ENCODE data around the gene ANKHD1.

The ANKHD1 gene

DNA sequence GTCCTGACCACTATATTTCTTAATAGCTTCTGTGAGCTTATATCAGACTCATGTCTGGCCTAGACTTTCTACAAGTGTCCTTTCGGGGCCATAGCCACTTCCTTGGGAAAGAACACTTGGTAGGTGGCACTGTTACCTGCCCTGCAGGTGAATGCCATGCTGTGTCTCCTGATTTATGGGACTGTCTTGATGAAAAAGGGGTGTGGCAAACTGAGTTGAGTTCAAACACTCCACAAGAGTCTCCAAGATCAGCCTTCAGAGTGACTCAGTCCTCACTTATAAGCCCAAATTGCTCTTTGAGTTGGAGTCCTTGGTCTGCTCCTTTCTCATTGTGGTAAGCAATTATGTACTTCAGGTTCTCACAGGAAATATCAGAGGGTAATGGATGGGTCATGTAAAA, 9.9 kb upstream of the ANKHD1 start:
- TF ChIP-seq, protein P1, sequence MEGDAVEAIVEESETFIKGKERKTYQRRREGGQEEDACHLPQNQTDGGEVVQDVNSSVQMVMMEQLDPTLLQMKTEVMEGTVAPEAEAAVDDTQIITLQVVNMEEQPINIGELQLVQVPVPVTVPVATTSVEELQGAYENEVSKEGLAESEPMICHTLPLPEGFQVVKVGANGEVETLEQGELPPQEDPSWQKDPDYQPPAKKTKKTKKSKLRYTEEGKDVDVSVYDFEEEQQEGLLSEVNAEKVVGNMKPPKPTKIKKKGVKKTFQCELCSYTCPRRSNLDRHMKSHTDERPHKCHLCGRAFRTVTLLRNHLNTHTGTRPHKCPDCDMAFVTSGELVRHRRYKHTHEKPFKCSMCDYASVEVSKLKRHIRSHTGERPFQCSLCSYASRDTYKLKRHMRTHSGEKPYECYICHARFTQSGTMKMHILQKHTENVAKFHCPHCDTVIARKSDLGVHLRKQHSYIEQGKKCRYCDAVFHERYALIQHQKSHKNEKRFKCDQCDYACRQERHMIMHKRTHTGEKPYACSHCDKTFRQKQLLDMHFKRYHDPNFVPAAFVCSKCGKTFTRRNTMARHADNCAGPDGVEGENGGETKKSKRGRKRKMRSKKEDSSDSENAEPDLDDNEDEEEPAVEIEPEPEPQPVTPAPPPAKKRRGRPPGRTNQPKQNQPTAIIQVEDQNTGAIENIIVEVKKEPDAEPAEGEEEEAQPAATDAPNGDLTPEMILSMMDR (conservative IDR thresholded peaks at IDR 0.05; ENCODE audit: low read depth, low read length), result no peak
- no peak overlapping the region for H3K4me3 ChIP-seq (ENCODE audit: low read length)
- DNase-seq (ENCODE audit: low read depth), result no peak

DNA sequence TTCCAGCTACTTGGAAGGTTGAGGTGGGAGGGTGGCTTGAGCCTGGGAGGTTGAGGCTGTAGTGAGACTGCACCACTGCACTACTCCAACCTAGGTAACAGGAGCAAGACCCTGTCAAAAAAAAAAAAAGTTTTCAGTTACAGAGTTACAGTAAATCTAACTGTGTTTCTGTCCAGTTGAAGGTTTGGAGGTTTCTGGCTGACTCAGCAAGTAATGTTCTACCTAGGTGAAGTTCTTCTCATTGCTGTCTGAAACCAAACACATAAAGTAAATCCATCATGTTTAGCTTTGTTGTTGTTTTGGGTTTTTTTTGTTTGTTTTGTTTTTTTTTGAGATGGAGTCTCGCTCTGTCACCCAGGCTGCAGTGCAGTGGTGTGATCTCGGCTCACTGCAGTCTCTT, 7.9 kb upstream of the ANKHD1 start:
- TF ChIP-seq, protein P1 (conservative IDR thresholded peaks at IDR 0.05; ENCODE audit: low read depth, low read length), result no peak
- no peak overlapping the region for H3K4me3 ChIP-seq (ENCODE audit: low read length)
- DNase-seq (ENCODE audit: low read depth), result no peak

DNA sequence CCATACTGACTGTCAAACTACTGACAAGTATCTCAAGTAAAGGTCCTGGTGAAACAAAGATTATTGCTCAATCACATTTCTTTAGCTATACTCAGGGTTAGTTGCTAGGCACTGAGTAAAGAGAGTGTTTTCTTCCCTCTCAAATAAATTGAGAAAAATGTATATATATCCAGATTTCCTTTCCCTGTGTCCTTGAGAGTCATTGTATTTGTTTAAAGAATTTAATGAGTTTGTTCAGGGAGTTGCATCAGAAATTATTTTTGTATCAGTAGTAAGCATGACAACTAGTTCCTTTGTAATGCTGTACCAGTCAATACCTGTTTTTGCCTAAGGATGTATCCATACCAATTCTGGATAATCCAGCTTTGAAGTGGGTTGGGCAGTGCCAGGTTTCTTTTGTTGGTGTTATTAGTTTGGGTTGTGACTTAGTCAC, 3.2 kb upstream of the ANKHD1 start:
- no peak overlapping the region for H3K4me3 ChIP-seq (ENCODE audit: low read length)
- TF ChIP-seq, protein P1 (conservative IDR thresholded peaks at IDR 0.05; ENCODE audit: low read depth, low read length), result no peak
- no peak for DNase-seq (ENCODE audit: low read depth)

DNA sequence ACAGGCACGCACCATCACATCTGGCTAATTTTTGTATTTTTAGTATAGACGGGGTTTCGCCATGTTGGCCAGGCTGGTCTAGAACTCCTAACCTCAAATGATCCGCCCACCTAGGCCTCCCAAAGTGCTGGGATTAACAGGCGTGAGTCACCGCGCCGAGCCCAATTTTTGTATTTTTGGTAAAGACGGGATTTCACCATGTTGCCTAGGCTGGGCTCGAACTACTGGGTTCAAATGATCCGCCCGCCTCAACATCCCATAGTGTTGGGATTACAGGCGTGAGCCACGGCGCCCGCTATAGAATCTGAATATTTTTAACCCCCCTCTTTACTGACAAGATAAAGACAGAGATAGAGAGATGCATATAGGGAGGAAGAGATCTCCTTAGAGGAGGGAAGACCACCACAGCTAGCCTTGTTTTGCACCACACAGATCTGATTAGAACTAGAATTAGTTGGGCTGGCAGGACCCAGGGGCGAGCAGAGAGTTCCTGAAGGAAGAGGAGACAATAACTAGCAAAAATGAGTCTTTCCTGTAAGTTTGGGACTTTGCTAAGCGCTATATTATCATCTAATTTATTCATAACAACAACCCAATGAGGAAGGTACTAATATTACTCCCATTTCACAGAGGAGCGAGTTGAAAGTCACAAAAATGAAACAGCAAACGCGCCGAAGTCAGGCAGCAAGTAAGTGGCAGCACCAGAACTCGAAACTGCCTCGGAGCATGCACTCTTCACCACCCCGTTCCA, 1.5 kb upstream of the ANKHD1 start:
- H3K4me3 ChIP-seq (ENCODE audit: low read length), result peak overlapping the region; percentile 97
- TF ChIP-seq, protein P1 (conservative IDR thresholded peaks at IDR 0.05; ENCODE audit: low read depth, low read length), result no peak
- DNase-seq (ENCODE audit: low read depth), result no peak

DNA sequence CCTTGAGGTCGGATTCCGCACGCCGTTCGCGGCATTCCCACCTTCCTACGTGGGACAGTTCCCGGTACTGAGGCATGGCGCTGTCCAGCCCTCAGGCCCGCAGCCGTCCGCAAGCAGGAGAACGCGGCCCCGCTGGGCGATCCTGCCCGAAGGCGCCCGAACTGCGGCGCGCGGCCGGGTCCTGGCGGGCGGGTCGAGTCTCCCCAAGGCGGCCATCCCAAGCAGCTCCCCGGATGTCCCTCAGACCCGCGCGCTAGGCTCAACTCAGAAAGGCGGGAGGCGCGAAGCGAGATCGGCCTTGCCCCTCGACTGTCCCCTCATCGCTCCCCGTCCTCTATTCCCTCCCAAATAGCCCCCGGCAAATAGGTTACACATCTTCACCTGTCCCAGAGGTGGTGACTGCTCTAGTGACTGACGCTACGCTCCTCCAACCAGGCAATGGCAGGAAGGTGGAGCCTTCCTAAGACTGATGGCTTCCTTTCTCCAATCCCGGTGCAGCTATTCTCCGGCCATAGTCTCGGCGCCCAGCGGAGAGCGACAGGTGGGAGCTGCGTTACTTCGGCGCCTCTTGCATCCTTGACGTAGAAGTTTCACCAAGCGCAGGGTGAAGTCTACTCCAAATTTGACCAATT, 787 bp upstream of the ANKHD1 start:
- TF ChIP-seq, protein P1 (conservative IDR thresholded peaks at IDR 0.05; ENCODE audit: low read depth, low read length), result no peak
- DNase-seq (ENCODE audit: low read depth), result peak; percentile 95
- peak overlapping the region; percentile 97 for H3K4me3 ChIP-seq (ENCODE audit: low read length)

DNA sequence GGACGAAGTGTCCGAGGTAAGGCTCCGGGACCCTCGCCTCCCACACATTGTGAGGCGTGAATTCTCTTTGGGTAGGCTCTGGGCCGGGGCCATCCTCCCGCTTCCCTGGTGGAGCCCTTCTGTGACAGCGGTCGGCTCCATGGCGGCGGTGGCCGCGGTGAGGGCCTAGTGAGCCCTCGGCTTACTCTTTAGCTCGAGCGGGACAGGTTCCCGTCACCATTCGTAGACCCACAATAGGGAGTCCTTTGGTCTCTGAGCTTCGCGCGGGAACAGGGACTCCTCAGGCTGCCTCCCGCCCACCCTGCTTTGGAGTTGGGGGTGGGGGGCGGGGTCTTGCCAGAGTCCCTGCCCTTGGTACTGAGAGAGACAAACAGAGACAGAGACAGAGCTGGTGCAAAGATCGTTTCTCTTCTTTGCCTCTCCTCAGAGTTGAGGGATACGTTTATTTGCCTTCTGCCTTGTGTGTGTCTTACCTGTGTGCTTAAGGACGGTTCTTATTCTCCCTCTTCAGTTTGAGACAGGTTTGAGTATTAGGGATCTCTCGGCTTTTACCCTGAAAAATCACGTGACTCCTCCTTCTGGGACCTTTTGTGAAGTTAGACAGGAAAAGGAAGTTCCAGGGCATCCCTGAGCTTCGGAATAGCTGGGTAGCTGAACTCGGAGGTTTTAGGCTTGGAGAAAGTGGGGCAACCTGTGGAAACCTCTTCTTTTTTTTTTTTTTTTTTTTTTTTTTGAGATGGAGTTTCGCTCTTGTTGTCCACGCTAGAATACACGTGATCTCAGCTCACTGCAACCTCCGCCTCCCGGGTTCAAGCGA, 833 bp downstream of the ANKHD1 start:
- TF ChIP-seq, protein P1 (conservative IDR thresholded peaks at IDR 0.05; ENCODE audit: low read depth, low read length), result no peak
- DNase-seq (ENCODE audit: low read depth), result no peak
- peak overlapping the region; percentile 91 for H3K4me3 ChIP-seq (ENCODE audit: low read length)
